NCI-H526 treated with DMSO at 0.1 percent for 48 hours (cell line): ENCODE data around the gene TMC4.
A peak's percentile ranks its signal among the peaks of the same experiment; 100 is the strongest.

Experiments used
- DNase-seq: peaks from one replicate; lab custom pipeline; 2025; lab: John Stamatoyannopoulos, UW

The TMC4 gene

GRCh38 chr19:54133312-54133956 is 39.5 kb downstream of the TMC4 start:
- DNase-seq, result no peak

GRCh38 chr19:54129617-54129996 is 43.4 kb downstream of the TMC4 start:
- DNase-seq, result no peak

GRCh38 chr19:54128796-54129616 is 44.0 kb downstream of the TMC4 start:
- DNase-seq, result no peak

GRCh38 chr19:54128441-54128725 is 44.6 kb downstream of the TMC4 start:
- no peak for DNase-seq

- no peak for DNase-seq
Measured at GRCh38 chr19:54127688-54128440, 45.1 kb downstream of the TMC4 start.

- DNase-seq, result no peak
Measured at GRCh38 chr19:54125713-54126112, 47.2 kb downstream of the TMC4 start.

- no peak for DNase-seq
Measured at GRCh38 chr19:54124393-54124792, 48.6 kb downstream of the TMC4 start.

- DNase-seq, result no peak
Measured at GRCh38 chr19:54123682-54124081, 49.3 kb downstream of the TMC4 start.

- no peak for DNase-seq
Measured at GRCh38 chr19:54121259-54121658, 51.7 kb downstream of the TMC4 start.

- peak; percentile 99 for DNase-seq
Measured at GRCh38 chr19:54115109-54116063, 57.6 kb downstream of the TMC4 start, which contains the start of the genes PRPF31 and TFPT. Gene PRPF31 (plus strand): TSS chr19:54115754. CDS start chr19:54118279, 2,525 bp downstream. Gene TFPT (minus strand): TSS chr19:54115657. CDS start chr19:54115269, 388 bp downstream.

GRCh38 chr19:54114340-54115108 is 58.4 kb downstream of the TMC4 start:
- no peak for DNase-seq
